HG02623 (cell line): ENCODE results near the gene SAMM50.
A peak's percentile ranks its signal among the peaks of the same experiment; 100 is the strongest.

ENCODE experiments used
- ATAC-seq: cut with Tn5 transposase; IDR thresholded peaks from one replicate; pipeline ENCODE4 v1.9.1; 2021; ENCODE audit warnings: moderate library complexity; ENCODE audit not compliant: unreplicated experiment

Gene SAMM50

GRCh38 chr22:43955040-43955882 lies at the start of gene SAMM50:
Gene SAMM50, plus strand, starts transcription at chr22:43955442. Its CDS starts 136 bp downstream, at chr22:43955578.
- ATAC-seq = peak; percentile 93

DNA sequence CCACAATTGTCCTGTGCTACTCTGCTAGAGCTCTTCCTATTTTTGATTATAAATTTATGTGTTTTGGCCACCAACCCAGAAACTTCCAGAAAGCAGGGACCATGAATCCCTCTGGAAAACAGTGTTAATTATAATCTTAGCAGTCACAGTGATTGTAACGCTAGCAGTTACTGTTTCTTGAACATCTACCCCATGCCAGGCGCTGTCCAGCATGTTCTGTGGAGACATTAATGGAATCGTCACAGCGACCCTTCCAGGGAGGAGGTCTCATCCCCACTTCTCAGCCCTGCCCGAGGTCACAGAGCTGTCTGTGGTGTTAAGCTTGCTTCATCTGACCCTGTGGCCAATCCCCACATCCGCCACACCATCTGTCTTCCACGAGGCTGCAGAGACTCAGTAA lies 49.6 kb upstream of the SAMM50 start:
- ATAC-seq = no peak

DNA sequence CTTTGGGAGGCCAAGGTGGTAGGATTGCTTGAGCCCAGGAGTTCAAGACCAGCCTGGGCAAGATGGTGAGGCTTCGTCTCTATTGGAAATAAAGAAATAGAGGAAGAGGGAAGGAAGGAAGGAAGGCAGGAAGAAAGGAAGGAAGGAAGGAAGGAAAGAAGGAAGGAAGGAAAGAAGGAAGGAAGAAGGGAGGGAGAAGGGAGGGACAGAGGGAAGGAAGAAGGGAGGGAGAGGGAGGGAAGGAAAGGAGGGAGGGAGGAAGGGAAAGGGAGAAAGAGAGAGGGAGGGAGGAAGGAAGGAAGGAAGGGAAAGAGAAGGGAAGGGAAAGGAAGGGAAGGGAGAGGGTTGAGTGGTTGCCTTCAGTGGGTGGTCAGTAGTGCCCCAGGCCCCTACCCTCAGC lies 45.5 kb upstream of the SAMM50 start:
- ATAC-seq = no peak

DNA sequence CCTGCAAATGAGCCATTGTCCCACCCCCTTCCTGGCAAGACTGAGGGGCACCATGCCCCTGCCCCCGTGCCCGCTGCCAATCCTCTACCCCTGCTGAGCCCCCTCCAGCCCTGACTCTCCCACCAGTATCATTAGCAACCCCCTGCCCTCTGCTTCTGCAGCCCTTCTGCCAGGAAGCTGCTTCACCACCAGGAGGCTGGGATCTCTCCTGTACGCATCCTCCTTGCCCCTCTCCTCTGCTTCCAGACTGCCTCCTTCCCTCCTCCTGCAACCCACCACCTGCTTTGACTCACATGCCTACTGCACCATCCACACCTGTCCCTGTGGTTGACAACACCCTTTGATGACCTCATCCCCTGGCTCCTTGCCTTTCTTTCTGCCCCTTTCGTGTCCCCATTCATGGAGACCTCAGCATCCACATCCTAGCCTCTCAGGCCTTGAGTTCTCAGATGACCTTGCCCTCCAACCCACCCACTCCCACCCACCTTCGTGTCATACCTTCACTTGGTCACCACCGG lies 45.0 kb upstream of the SAMM50 start:
- ATAC-seq = no peak

GRCh38 chr22:43911351-43911750 lies 43.9 kb upstream of the SAMM50 start:
- no peak for ATAC-seq

DNA sequence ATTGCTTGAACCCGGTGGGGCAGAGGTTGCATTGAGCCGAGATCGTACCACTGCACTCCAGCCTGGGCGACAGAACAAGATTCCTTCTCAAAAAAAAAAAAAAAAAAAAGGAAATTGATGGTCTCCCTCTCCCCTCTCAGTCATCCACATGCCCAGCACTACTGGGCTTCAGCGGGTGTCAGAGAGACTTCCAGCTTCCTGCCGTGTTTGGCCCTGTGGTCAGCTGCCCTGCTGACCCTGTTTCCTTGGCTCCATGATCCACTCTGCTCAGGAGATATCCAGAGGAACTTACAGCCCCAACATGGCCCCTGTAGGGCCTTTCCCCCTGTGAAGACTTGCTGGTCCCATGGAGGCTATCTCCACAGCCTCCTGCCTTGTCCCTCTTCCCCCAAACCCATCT lies 37.7 kb upstream of the SAMM50 start:
- ATAC-seq = no peak

GRCh38 chr22:43919106-43919973 lies 35.9 kb upstream of the SAMM50 start:
- ATAC-seq = no peak

- no peak for ATAC-seq
These were observed 33.9 kb upstream of the SAMM50 start for GRCh38 chr22:43921370-43921769.

DNA sequence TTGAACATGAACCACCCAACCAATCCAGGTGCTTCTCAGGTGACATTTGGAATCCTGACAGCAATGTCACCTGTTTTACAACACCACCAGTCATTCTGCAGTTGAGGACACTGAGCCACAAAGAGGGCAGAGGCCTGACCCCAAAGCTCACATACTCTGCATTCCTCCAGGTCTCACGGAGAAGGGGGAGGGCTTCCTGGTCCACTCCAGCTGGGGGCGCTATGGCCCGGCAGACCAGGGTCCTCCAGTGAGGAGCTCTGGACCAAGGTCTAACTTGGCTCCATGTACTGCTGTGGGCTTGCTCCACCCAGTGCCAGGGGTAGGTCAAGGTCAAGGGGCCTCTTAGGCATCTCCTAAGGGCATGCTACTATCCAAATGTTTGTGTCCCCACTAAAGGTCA lies 33.1 kb upstream of the SAMM50 start:
- no peak for ATAC-seq

- ATAC-seq = no peak
These were observed 32.1 kb upstream of the SAMM50 start for GRCh38 chr22:43923191-43923590.

- ATAC-seq = no peak
These were observed 31.4 kb upstream of the SAMM50 start, which contains the start of gene PNPLA3 for GRCh38 chr22:43923631-43924464. Gene PNPLA3, plus strand, starts transcription at chr22:43923805. Its CDS starts 107 bp downstream, at chr22:43923912.

GRCh38 chr22:43924877-43925276 lies 30.4 kb upstream of the SAMM50 start:
- ATAC-seq = no peak

DNA sequence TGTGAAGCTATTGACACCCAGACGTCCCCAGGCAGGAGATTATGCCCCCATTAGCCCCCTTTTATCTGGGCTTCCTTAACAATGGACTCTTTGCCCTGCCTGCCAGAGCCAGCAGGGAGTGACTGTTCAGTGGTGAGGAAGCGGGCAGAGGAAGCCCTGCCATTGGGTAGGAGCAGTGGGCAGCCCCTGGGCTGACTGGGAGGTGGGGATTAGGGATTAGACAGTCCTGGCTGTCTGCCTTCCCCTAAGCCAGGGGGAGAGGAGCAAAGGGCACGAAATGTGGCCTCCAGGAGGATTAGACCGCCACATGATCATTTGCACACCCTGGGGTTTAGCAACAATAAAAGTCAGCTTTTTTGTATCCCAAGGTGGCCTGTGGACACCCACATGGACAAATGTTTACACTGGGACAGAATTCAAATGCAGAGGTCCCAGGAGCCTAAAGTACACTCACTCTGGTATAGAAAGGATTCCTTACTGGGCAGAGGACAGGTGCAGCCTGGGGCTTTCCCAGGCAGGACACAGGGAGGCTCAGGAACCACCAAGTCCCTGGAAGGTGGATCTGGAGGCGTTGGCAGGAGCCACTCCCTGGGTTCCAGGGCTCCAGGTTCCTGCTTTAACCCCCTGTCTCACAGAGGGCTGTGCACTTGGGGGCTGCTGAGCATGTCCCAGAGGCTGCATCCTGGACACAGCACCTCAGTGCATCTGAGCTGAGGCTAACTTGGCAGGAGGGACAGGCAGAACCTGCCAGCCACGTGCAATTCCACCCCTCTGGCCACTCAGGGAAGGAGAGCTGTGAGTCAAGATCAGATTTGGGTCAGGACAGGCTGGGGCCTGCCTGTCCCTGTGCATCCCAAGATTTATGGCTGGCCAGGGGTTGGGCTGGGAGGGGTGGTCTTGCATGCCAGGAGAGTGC lies 29.6 kb upstream of the SAMM50 start:
- no peak for ATAC-seq

- no peak for ATAC-seq
These were observed 28.9 kb upstream of the SAMM50 start for GRCh38 chr22:43926349-43926710.

GRCh38 chr22:43928468-43928867 lies 26.8 kb upstream of the SAMM50 start:
- no peak for ATAC-seq

DNA sequence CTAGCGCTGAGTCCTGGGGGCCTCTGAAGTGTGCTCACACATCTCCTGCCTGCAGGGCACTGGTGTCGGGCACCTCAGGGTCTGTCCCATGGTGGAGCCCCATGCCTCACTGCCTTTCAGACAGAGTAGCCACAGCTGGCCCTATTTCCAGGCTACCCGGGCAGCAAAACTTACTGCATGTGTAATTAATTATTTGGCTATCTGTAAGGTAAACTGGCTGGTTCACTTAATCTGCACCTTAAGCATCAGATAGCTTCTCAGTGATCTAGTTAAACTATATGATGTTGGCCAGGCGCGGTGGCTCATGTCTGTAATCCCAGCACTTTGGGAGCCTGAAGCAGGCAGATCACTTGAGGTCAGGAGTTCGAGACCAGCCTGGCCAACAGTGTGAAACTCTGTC lies 26.3 kb upstream of the SAMM50 start:
- ATAC-seq = no peak

DNA sequence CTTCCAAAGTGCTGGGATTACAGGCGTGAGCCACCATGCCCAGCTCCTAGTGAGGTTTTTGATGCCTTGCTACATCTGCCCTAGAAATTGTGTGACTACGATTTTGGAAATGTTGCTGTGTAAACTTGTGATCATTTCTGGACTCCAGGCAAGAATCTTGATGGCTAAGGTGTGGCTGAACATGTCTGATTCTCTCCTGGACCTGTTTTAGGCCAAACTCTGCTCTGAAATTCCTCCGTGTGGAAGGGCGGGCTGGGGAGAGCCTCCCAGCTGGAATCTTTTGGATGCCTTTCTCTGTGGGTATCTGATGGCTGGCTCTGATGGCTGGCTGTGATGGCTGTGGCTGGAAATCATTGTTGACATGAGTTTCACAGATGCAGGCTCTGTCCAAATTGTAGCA lies 23.5 kb upstream of the SAMM50 start:
- ATAC-seq = no peak

- ATAC-seq = no peak
These were observed 13.8 kb upstream of the SAMM50 start for GRCh38 chr22:43941449-43941848.

- no peak for ATAC-seq
These were observed 10.4 kb upstream of the SAMM50 start for GRCh38 chr22:43944670-43945430.
